GM06990 (cell line): ENCODE results near the gene TANK.

Source experiments
- DNase-seq: peaks from one replicate; pipeline ENCODE4 v3.0.0-alpha.2; 2011; ENCODE audit not compliant: insufficient read length; ENCODE audit errors: extremely low read depth
- H3K27me3 ChIP-seq: replicated peaks from 2 replicates; pipeline ENCODE4 v1.6.0; 2011; ENCODE audit warnings: low read length; ENCODE audit not compliant: control insufficient read depth, insufficient read depth
- H3K36me3 ChIP-seq: 2 replicates; pipeline ENCODE4 v1.5.1; 2011; ENCODE audit warnings: low read length; ENCODE audit not compliant: control insufficient read depth, insufficient read depth
- H3K4me3 ChIP-seq: replicated peaks from 2 replicates; pipeline ENCODE4 v1.5.1; 2011; ENCODE audit warnings: low read depth, mild to moderate bottlenecking, control low read depth, low read length
- CTCF ChIP-seq: IDR thresholded peaks from 2 replicates; pipeline ENCODE4 v1.5.1; 2011; ENCODE audit warnings: low read length, control low read depth, mild to moderate bottlenecking, inconsistent platforms; ENCODE audit not compliant: insufficient read depth, poor library complexity, severe bottlenecking

Gene TANK

GRCh38 chr2:161209902-161210301 is 49.7 kb downstream of the TANK start:
- no peaks in the 10 kb centered on the region for H3K27me3 ChIP-seq
- no peak for DNase-seq
- no peak for TF ChIP-seq CTCF
- H3K36me3 ChIP-seq = peaks cover 5% of the 10 kb centered on the region
- no peak overlapping the region for H3K4me3 ChIP-seq

GRCh38 chr2:161217597-161218185 is 57.5 kb downstream of the TANK start:
- no peak for TF ChIP-seq CTCF
- no peak for DNase-seq
- no peaks in the 10 kb centered on the region for H3K27me3 ChIP-seq
- no peak overlapping the region for H3K4me3 ChIP-seq
- H3K36me3 ChIP-seq = peaks cover 5% of the 10 kb centered on the region; the same call in 1 of the 2 replicates

- Histone ChIP-seq H3K27me3 (no peaks in the 10 kb centered on the region), H3K36me3 (peaks cover 5% of the 10 kb centered on the region; the same call in 1 of the 2 replicates), H3K4me3 (no peak overlapping the region)
- no peak for TF ChIP-seq CTCF
- no peak for DNase-seq
Observed at GRCh38 chr2:161219211-161219610, 59.0 kb downstream of the TANK start.

GRCh38 chr2:161223139-161223732 is 63.0 kb downstream of the TANK start:
- no peak for DNase-seq
- Histone ChIP-seq H3K27me3 (no peaks in the 10 kb centered on the region), H3K36me3 (peaks cover 2% of the 10 kb centered on the region), H3K4me3 (no peak overlapping the region)
- TF ChIP-seq CTCF = peak; percentile 48

- peaks cover 6% of the 10 kb centered on the region for H3K36me3 ChIP-seq
- no peaks in the 10 kb centered on the region for H3K27me3 ChIP-seq
- DNase-seq = no peak
- no peak overlapping the region for H3K4me3 ChIP-seq
- no peak for TF ChIP-seq CTCF
Observed at GRCh38 chr2:161228511-161229240, 68.4 kb downstream of the TANK start.
